GM12892 (cell line): Measurements from ENCODE around the gene COL5A1.

Source experiments
- POLR2A ChIP-seq: IDR thresholded peaks from 2 replicates; pipeline ENCODE4 v1.6.1; 2011; ENCODE audit warnings: low read depth, low read length, control low read depth
- POLR2AphosphoS5 ChIP-seq: IDR thresholded peaks from 2 replicates; pipeline ENCODE4 v1.6.1; 2011; ENCODE audit warnings: low read depth, low read length, control low read depth

GRCh38 chr9:134737842-134738580, 96.4 kb downstream of the COL5A1 start:
- TF ChIP-seq POLR2AphosphoS5 = no peak
- TF ChIP-seq POLR2A = no peak
